ENCODE data around the gene MACROD2.

- no peak for TF ChIP-seq EZH2phosphoT487 (IDR thresholded peaks at IDR 0.05; ENCODE audit: unreplicated experiment)
- TF ChIP-seq, protein P1, sequence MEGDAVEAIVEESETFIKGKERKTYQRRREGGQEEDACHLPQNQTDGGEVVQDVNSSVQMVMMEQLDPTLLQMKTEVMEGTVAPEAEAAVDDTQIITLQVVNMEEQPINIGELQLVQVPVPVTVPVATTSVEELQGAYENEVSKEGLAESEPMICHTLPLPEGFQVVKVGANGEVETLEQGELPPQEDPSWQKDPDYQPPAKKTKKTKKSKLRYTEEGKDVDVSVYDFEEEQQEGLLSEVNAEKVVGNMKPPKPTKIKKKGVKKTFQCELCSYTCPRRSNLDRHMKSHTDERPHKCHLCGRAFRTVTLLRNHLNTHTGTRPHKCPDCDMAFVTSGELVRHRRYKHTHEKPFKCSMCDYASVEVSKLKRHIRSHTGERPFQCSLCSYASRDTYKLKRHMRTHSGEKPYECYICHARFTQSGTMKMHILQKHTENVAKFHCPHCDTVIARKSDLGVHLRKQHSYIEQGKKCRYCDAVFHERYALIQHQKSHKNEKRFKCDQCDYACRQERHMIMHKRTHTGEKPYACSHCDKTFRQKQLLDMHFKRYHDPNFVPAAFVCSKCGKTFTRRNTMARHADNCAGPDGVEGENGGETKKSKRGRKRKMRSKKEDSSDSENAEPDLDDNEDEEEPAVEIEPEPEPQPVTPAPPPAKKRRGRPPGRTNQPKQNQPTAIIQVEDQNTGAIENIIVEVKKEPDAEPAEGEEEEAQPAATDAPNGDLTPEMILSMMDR (conservative IDR thresholded peaks at IDR 0.05; ENCODE audit: low read depth in 2 of 2), result no peak
- TF ChIP-seq EZH2 (IDR thresholded peaks at IDR 0.05; ENCODE audit: low read depth, unreplicated experiment), result no peak
- TF ChIP-seq ZNF331 (CRISPR knock-in tag; IDR thresholded peaks at IDR 0.05; ENCODE audit: low read depth), result no peak
- no peak for TF ChIP-seq POLR2AphosphoS5 (IDR thresholded peaks at IDR 0.05; ENCODE audit: low read depth)
- TF ChIP-seq, protein P2, sequence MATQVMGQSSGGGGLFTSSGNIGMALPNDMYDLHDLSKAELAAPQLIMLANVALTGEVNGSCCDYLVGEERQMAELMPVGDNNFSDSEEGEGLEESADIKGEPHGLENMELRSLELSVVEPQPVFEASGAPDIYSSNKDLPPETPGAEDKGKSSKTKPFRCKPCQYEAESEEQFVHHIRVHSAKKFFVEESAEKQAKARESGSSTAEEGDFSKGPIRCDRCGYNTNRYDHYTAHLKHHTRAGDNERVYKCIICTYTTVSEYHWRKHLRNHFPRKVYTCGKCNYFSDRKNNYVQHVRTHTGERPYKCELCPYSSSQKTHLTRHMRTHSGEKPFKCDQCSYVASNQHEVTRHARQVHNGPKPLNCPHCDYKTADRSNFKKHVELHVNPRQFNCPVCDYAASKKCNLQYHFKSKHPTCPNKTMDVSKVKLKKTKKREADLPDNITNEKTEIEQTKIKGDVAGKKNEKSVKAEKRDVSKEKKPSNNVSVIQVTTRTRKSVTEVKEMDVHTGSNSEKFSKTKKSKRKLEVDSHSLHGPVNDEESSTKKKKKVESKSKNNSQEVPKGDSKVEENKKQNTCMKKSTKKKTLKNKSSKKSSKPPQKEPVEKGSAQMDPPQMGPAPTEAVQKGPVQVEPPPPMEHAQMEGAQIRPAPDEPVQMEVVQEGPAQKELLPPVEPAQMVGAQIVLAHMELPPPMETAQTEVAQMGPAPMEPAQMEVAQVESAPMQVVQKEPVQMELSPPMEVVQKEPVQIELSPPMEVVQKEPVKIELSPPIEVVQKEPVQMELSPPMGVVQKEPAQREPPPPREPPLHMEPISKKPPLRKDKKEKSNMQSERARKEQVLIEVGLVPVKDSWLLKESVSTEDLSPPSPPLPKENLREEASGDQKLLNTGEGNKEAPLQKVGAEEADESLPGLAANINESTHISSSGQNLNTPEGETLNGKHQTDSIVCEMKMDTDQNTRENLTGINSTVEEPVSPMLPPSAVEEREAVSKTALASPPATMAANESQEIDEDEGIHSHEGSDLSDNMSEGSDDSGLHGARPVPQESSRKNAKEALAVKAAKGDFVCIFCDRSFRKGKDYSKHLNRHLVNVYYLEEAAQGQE (IDR thresholded peaks at IDR 0.05; ENCODE audit: unreplicated experiment), result no peak
- TF ChIP-seq JUNB (IDR thresholded peaks at IDR 0.05; ENCODE audit: unreplicated experiment), result no peak
- no peak for TF ChIP-seq ZNF114 (CRISPR knock-in tag; IDR thresholded peaks at IDR 0.05)
- no peak for TF ChIP-seq NANOG (IDR thresholded peaks at IDR 0.05; ENCODE audit: borderline replicate concordance)
- TF ChIP-seq CREB1 (CRISPR knock-in tag; IDR thresholded peaks at IDR 0.05; ENCODE audit: low read depth), result no peak
- no peak for TF ChIP-seq ETS1 (IDR thresholded peaks at IDR 0.05)
- TF ChIP-seq STAT1 (IDR thresholded peaks at IDR 0.05; ENCODE audit: unreplicated experiment), result no peak
- TF ChIP-seq, protein P3, sequence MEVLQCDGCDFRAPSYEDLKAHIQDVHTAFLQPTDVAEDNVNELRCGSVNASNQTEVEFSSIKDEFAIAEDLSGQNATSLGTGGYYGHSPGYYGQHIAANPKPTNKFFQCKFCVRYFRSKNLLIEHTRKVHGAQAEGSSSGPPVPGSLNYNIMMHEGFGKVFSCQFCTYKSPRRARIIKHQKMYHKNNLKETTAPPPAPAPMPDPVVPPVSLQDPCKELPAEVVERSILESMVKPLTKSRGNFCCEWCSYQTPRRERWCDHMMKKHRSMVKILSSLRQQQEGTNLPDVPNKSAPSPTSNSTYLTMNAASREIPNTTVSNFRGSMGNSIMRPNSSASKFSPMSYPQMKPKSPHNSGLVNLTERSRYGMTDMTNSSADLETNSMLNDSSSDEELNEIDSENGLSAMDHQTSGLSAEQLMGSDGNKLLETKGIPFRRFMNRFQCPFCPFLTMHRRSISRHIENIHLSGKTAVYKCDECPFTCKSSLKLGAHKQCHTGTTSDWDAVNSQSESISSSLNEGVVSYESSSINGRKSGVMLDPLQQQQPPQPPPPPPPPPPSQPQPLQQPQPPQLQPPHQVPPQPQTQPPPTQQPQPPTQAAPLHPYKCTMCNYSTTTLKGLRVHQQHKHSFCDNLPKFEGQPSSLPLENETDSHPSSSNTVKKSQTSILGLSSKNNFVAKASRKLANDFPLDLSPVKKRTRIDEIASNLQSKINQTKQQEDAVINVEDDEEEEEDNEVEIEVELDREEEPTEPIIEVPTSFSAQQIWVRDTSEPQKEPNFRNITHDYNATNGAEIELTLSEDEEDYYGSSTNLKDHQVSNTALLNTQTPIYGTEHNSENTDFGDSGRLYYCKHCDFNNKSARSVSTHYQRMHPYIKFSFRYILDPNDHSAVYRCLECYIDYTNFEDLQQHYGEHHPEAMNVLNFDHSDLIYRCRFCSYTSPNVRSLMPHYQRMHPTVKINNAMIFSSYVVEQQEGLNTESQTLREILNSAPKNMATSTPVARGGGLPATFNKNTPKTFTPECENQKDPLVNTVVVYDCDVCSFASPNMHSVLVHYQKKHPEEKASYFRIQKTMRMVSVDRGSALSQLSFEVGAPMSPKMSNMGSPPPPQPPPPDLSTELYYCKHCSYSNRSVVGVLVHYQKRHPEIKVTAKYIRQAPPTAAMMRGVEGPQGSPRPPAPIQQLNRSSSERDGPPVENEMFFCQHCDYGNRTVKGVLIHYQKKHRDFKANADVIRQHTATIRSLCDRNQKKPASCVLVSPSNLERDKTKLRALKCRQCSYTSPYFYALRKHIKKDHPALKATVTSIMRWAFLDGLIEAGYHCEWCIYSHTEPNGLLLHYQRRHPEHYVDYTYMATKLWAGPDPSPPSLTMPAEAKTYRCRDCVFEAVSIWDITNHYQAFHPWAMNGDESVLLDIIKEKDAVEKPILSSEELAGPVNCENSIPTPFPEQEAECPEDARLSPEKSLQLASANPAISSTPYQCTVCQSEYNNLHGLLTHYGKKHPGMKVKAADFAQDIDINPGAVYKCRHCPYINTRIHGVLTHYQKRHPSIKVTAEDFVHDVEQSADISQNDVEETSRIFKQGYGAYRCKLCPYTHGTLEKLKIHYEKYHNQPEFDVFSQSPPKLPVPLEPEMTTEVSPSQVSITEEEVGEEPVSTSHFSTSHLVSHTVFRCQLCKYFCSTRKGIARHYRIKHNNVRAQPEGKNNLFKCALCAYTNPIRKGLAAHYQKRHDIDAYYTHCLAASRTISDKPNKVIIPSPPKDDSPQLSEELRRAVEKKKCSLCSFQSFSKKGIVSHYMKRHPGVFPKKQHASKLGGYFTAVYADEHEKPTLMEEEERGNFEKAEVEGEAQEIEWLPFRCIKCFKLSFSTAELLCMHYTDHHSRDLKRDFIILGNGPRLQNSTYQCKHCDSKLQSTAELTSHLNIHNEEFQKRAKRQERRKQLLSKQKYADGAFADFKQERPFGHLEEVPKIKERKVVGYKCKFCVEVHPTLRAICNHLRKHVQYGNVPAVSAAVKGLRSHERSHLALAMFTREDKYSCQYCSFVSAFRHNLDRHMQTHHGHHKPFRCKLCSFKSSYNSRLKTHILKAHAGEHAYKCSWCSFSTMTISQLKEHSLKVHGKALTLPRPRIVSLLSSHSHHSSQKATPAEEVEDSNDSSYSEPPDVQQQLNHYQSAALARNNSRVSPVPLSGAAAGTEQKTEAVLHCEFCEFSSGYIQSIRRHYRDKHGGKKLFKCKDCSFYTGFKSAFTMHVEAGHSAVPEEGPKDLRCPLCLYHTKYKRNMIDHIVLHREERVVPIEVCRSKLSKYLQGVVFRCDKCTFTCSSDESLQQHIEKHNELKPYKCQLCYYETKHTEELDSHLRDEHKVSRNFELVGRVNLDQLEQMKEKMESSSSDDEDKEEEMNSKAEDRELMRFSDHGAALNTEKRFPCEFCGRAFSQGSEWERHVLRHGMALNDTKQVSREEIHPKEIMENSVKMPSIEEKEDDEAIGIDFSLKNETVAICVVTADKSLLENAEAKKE (CRISPR knock-in tag; IDR thresholded peaks at IDR 0.05), result no peak
Observed at GRCh38 chr20:16066571-16066970, 2071.3 kb downstream of the MACROD2 start.

Measured in GM23338 (cell line).